HepG2 (cell line): ENCODE measurements around the gene TMEM98.

Experiments
- CEBPG ChIP-seq: IDR thresholded peaks from 2 replicates; pipeline ENCODE4 v1.6.1; 2016
- PCBP1 ChIP-seq: fragments of 200-400 bp; formaldehyde crosslinking; IDR thresholded peaks from 2 replicates; pipeline ENCODE4 v1.6.1; 2017; ENCODE audit warnings: mild to moderate bottlenecking, low read depth, low read length, borderline replicate concordance
- TF ChIP-seq, protein P1 (sequence below): sonication (generic); formaldehyde crosslinking; IDR thresholded peaks from 2 replicates; pipeline ENCODE4 v1.5.0; 2020; ENCODE audit warnings: mild to moderate bottlenecking, missing genetic modification reagents, moderate library complexity
- TF ChIP-seq, protein P2 (sequence below), 2 experiments: IDR thresholded peaks; 2 replicates each; pipeline ENCODE4 v1.6.1; 2011 to 2012; ENCODE audit warnings: low read length in 2 of 2, borderline replicate concordance in 1 of 2, low read depth in 1 of 2, mild to moderate bottlenecking in 1 of 2, moderate library complexity in 1 of 2
- TF ChIP-seq, protein P3 (sequence below): sonication (generic); formaldehyde crosslinking; IDR thresholded peaks from 2 replicates; pipeline ENCODE4 v1.8.1; 2023; ENCODE audit warnings: missing genetic modification reagents, inconsistent platforms, borderline replicate concordance
- TF ChIP-seq, protein P4 (sequence below): sonication (generic); formaldehyde crosslinking; conservative IDR thresholded peaks from 2 replicates; pipeline ENCODE4 v1.8.0; 2022; ENCODE audit warnings: mild to moderate bottlenecking, moderate library complexity, missing genetic modification reagents

DNA sequence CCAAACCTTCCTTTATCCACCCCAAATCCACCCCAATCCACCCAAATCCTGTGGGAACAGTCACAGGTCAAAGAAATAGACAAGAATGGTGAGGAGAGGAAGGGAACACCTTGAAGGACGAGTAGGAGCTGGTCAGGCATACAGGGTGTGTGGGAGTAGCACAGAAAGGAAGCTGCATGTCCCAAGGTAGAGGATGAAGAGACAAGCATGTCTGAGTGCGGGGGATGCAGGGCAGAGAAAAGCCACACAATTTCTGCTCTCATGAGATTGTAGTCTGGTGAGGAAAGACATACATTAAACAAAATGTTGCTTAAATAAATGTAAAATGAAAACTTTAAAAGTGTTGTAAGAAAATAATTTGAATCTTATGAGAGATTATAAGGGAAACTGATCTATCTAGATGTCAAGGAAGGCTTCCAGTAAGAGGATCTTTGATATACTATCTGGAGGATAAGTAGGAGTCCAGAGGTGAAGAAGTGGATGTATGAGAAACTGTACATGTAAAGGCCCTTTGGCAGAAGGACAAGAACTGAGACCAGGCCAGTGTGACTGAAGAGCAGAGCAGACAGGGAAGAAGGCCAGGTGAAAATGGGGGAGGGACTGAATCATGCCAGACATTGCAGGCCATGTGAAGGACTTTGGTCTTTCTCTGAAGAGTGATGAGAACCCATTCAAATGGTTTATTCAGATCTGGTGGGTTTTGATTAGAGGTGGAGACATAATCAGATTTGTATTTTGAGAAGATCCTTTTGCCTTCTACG is 18.6 kb downstream of the TMEM98 start:
- TF ChIP-seq, protein P1, sequence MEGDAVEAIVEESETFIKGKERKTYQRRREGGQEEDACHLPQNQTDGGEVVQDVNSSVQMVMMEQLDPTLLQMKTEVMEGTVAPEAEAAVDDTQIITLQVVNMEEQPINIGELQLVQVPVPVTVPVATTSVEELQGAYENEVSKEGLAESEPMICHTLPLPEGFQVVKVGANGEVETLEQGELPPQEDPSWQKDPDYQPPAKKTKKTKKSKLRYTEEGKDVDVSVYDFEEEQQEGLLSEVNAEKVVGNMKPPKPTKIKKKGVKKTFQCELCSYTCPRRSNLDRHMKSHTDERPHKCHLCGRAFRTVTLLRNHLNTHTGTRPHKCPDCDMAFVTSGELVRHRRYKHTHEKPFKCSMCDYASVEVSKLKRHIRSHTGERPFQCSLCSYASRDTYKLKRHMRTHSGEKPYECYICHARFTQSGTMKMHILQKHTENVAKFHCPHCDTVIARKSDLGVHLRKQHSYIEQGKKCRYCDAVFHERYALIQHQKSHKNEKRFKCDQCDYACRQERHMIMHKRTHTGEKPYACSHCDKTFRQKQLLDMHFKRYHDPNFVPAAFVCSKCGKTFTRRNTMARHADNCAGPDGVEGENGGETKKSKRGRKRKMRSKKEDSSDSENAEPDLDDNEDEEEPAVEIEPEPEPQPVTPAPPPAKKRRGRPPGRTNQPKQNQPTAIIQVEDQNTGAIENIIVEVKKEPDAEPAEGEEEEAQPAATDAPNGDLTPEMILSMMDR (CRISPR knock-in tag) = no peak
- no peak for TF ChIP-seq CEBPG (CRISPR knock-in tag)
- TF ChIP-seq, protein P2, sequence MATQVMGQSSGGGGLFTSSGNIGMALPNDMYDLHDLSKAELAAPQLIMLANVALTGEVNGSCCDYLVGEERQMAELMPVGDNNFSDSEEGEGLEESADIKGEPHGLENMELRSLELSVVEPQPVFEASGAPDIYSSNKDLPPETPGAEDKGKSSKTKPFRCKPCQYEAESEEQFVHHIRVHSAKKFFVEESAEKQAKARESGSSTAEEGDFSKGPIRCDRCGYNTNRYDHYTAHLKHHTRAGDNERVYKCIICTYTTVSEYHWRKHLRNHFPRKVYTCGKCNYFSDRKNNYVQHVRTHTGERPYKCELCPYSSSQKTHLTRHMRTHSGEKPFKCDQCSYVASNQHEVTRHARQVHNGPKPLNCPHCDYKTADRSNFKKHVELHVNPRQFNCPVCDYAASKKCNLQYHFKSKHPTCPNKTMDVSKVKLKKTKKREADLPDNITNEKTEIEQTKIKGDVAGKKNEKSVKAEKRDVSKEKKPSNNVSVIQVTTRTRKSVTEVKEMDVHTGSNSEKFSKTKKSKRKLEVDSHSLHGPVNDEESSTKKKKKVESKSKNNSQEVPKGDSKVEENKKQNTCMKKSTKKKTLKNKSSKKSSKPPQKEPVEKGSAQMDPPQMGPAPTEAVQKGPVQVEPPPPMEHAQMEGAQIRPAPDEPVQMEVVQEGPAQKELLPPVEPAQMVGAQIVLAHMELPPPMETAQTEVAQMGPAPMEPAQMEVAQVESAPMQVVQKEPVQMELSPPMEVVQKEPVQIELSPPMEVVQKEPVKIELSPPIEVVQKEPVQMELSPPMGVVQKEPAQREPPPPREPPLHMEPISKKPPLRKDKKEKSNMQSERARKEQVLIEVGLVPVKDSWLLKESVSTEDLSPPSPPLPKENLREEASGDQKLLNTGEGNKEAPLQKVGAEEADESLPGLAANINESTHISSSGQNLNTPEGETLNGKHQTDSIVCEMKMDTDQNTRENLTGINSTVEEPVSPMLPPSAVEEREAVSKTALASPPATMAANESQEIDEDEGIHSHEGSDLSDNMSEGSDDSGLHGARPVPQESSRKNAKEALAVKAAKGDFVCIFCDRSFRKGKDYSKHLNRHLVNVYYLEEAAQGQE (IDR thresholded peaks at IDR 0.05; ENCODE audit: borderline replicate concordance in 1 of 2, low read depth in 1 of 2, low read length in 2 of 2) = no peak
- no peak for TF ChIP-seq PCBP1
- TF ChIP-seq, protein P3, sequence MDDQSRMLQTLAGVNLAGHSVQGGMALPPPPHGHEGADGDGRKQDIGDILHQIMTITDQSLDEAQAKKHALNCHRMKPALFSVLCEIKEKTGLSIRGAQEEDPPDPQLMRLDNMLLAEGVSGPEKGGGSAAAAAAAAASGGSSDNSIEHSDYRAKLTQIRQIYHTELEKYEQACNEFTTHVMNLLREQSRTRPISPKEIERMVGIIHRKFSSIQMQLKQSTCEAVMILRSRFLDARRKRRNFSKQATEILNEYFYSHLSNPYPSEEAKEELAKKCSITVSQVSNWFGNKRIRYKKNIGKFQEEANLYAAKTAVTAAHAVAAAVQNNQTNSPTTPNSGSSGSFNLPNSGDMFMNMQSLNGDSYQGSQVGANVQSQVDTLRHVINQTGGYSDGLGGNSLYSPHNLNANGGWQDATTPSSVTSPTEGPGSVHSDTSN (CRISPR knock-in tag) = no peak
- TF ChIP-seq, protein P4, sequence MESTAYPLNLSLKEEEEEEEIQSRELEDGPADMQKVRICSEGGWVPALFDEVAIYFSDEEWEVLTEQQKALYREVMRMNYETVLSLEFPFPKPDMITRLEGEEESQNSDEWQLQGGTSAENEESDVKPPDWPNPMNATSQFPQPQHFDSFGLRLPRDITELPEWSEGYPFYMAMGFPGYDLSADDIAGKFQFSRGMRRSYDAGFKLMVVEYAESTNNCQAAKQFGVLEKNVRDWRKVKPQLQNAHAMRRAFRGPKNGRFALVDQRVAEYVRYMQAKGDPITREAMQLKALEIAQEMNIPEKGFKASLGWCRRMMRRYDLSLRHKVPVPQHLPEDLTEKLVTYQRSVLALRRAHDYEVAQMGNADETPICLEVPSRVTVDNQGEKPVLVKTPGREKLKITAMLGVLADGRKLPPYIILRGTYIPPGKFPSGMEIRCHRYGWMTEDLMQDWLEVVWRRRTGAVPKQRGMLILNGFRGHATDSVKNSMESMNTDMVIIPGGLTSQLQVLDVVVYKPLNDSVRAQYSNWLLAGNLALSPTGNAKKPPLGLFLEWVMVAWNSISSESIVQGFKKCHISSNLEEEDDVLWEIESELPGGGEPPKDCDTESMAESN (CRISPR knock-in tag) = no peak
